IMR-90 (cell line): ENCODE measurements around the gene AKIRIN1. TPM values are rescaled to one million over a fixed set of nuclear protein-coding genes. Genes with fewer than 3 reads are reported as not detected.

Experiments
- ATAC-seq: fragments of 200-7000 bp; cut with Tn5 transposase; 2 replicates; pipeline ENCODE4 v1.9.1; 2020; ENCODE audit warnings: low read depth, mild to moderate bottlenecking, moderate library complexity
- BruUV-seq: library from RNA; stranded (reverse); fragments of 400-500 nt; replicated peaks from 2 replicates; lab custom pipeline; 2021; lab: Mats Ljungman, UMichigan
- CTCF ChIA-PET: fragments of 300-600 bp; formaldehyde crosslinking; extraction: SDS; loops from one replicate; lab custom pipeline; 2021; ENCODE audit warnings: antibody characterized with exemption; lab: Yijun Ruan, JAX
- POLR2A ChIA-PET: fragments of 300-600 bp; sonication (Branson Sonifier 250); formaldehyde crosslinking; loops from one replicate; lab custom pipeline; 2022; ENCODE audit warnings: antibody characterized with exemption; ENCODE audit not compliant: unreplicated experiment; lab: Charles Lee
- DNase-seq: peaks from one replicate; pipeline ENCODE4 v3.0.0; 2013
- H2AFZ ChIP-seq: replicated peaks from 2 replicates; pipeline ENCODE3; 2013; ENCODE audit warnings: low read length, mild to moderate bottlenecking; ENCODE audit not compliant: poor library complexity
- H2AK5ac ChIP-seq: 2 replicates; pipeline ENCODE4 v1.6.1; 2013; ENCODE audit warnings: low read depth, low read length, inconsistent platforms
- H2AK9ac ChIP-seq: replicated peaks from 2 replicates; pipeline ENCODE3; 2013; ENCODE audit warnings: mild to moderate bottlenecking, low read depth, low read length, moderate library complexity; ENCODE audit not compliant: poor library complexity
- H2BK120ac ChIP-seq: 2 replicates; pipeline ENCODE4 v1.6.1; 2013; ENCODE audit warnings: low read depth, low read length, inconsistent platforms
- H2BK15ac ChIP-seq: 3 replicates; pipeline ENCODE4 v1.6.1; 2013; ENCODE audit warnings: low read depth, low read length, inconsistent platforms
- H2BK20ac ChIP-seq: 2 replicates; pipeline ENCODE4 v1.6.1; 2013; ENCODE audit warnings: low read depth, mild to moderate bottlenecking, inconsistent platforms, low read length, moderate library complexity
- H2BK5ac ChIP-seq: 2 replicates; pipeline ENCODE4 v1.6.1; 2013; ENCODE audit warnings: mild to moderate bottlenecking, low read depth, low read length, inconsistent platforms; ENCODE audit not compliant: poor library complexity, severe bottlenecking
- H3K14ac ChIP-seq: replicated peaks from 2 replicates; pipeline ENCODE4 v1.6.1; 2013; ENCODE audit warnings: low read depth, low read length, inconsistent platforms
- H3K18ac ChIP-seq: 2 replicates; pipeline ENCODE4 v1.6.1; 2013; ENCODE audit warnings: low read depth, low read length, control low read depth
- H3K23ac ChIP-seq: 2 replicates; pipeline ENCODE4 v1.6.1; 2013; ENCODE audit warnings: low read depth, low read length, inconsistent platforms
- H3K27ac ChIP-seq: 2 replicates; pipeline ENCODE4 v1.5.1; 2013; ENCODE audit warnings: mild to moderate bottlenecking, control low read depth, low read length; ENCODE audit not compliant: insufficient read depth
- H3K27me3 ChIP-seq: 2 replicates; pipeline ENCODE4 v1.6.1; 2013; ENCODE audit warnings: low read length; ENCODE audit not compliant: control insufficient read depth, insufficient read depth
- H3K36me3 ChIP-seq: 2 replicates; pipeline ENCODE4 v1.6.1; 2013; ENCODE audit warnings: low read length, mixed read lengths; ENCODE audit not compliant: control insufficient read depth, insufficient read depth
- H3K4ac ChIP-seq: 2 replicates; pipeline ENCODE4 v1.6.1; 2013; ENCODE audit warnings: low read depth, low read length, inconsistent platforms
- H3K4me1 ChIP-seq: 2 replicates; pipeline ENCODE4 v1.6.1; 2013; ENCODE audit warnings: low read length, mixed read lengths; ENCODE audit not compliant: control insufficient read depth, insufficient read depth
- H3K4me2 ChIP-seq: 2 replicates; pipeline ENCODE4 v1.6.1; 2013; ENCODE audit warnings: low read depth, mild to moderate bottlenecking, control low read depth, low read length, moderate library complexity
- H3K4me3 ChIP-seq: 2 replicates; pipeline ENCODE4 v1.5.1; 2013; ENCODE audit warnings: low read depth, mild to moderate bottlenecking, control low read depth, low read length, moderate library complexity; ENCODE audit not compliant: insufficient read depth
- H3K56ac ChIP-seq: 2 replicates; pipeline ENCODE4 v1.6.1; 2013; ENCODE audit warnings: low read length, inconsistent platforms; ENCODE audit not compliant: insufficient read depth; ENCODE audit errors: extremely low read depth
- H3K79me1 ChIP-seq, 2 experiments: 2 replicates each; pipeline ENCODE4 v1.6.1; 2013; ENCODE audit warnings: low read length in 2 of 2, inconsistent platforms in 1 of 2, low read depth in 1 of 2
- H3K9ac ChIP-seq: 2 replicates; pipeline ENCODE4 v1.6.1; 2013; ENCODE audit warnings: low read depth, low read length, control low read depth
- H3K9me1 ChIP-seq: 2 replicates; pipeline ENCODE4 v1.6.1; 2013; ENCODE audit warnings: low read length, inconsistent platforms; ENCODE audit not compliant: insufficient read depth
- H3K9me3 ChIP-seq: 2 replicates; pipeline ENCODE4 v1.6.1; 2013; ENCODE audit warnings: low read length; ENCODE audit not compliant: control insufficient read depth, insufficient read depth
- H4K20me1 ChIP-seq: 2 replicates; pipeline ENCODE4 v1.6.1; 2013; ENCODE audit warnings: low read length, inconsistent platforms; ENCODE audit not compliant: insufficient read depth
- H4K5ac ChIP-seq: 2 replicates; pipeline ENCODE4 v1.6.1; 2013; ENCODE audit warnings: mild to moderate bottlenecking, low read depth, low read length, control low read depth
- H4K8ac ChIP-seq, 2 experiments: 2 replicates each; pipeline ENCODE4 v1.6.1; 2013; ENCODE audit warnings: low read depth in 2 of 2, low read length in 2 of 2, control low read depth in 1 of 2, inconsistent platforms in 1 of 2
- H4K91ac ChIP-seq: 2 replicates; pipeline ENCODE4 v1.6.1; 2013; ENCODE audit warnings: low read depth, low read length, inconsistent platforms; ENCODE audit not compliant: insufficient read depth
- RAD21 ChIP-seq: IDR thresholded peaks from 2 replicates; pipeline ENCODE4 v1.6.1; 2012; ENCODE audit warnings: low read length, improper control_type of control experiment
- WGBS, 2 experiments: methylation state at CpG; one replicate each; pipeline versions ENCODE4 v1.1.5 to v1.1.7; 2013; ENCODE audit warnings: missing lambda C conversion rate in 2 of 2; ENCODE audit not compliant: insufficient read length in 1 of 2; ENCODE audit errors: extremely low coverage in 2 of 2; 5-methylcytosine and 5-hydroxymethylcytosine counted together
- dilution Hi-C: fragments of 300-500 bp; cut with HindIII; formaldehyde crosslinking; loops from one replicate; pipeline ENCODE4 v1.14.3; 2018; ENCODE audit warnings: low sequenced_read_pairs; ENCODE audit not compliant: unreplicated experiment
- in situ Hi-C: fragments of 300-500 bp; cut with MboI; formaldehyde crosslinking; loops from 3 replicates; pipeline ENCODE4 v1.14.3; 2019; ENCODE audit warnings: low sequenced_read_pairs, inconsistent platforms, mixed read lengths
- intact Hi-C: fragments of 100-400 bp; cut with micrococcal nuclease; formaldehyde crosslinking; loops from 2 replicates; pipeline ENCODE4 v1.10.0; 2022
- polyA plus RNA-seq, 3 experiments: library from polyadenylated mRNA; depleted of rRNA; stranded (reverse); fragments of >200 nt; gene quantifications; 2 replicates each; pipeline ENCODE4 v1.2.3, GENCODE V29; 2012; ENCODE audit warnings: low replicate concordance in 1 of 3
- total RNA-seq: library from RNA; depleted of rRNA; stranded (reverse); fragments of >200 nt; gene quantifications from 2 replicates; pipeline ENCODE4 v1.2.3, GENCODE V29; 2012
- TF ChIP-seq, protein P1 (sequence below): fragments of 150-350 bp; IDR thresholded peaks from 2 replicates; pipeline ENCODE4 v1.6.1; 2017; ENCODE audit warnings: mild to moderate bottlenecking, antibody characterized with exemption, low read length, low read depth

Gene AKIRIN1
- total and polyA plus RNA-seq, 2 of the 4 experiments (the other 2 are of a cell fraction) = 42.5 to 44.2 TPM

DNA sequence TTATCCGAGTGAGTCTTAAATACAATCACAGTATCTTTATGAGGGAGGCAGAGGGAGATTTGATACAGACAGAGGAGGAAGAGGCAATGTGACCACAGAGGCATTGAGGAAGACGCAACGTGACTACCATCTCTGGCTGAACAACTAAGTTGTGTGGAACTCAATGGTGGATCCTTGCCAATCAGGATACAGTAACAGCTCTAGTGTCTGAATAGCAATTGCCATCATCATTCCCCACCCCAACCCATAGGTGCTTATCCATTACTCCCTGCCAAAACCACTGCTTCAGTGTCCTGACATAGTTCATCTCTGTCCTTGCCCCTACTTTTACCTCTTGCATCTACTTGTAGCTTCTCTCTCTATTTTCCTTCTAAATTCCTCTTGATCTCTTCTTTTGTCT is 29.0 kb upstream of the AKIRIN1 start:
- H3K18ac ChIP-seq = no peak overlapping the region; the same call in 1 of the 2 replicates
- no peak overlapping the region for H3K56ac ChIP-seq
- TF ChIP-seq RAD21 = no peak
- TF ChIP-seq, protein P1, sequence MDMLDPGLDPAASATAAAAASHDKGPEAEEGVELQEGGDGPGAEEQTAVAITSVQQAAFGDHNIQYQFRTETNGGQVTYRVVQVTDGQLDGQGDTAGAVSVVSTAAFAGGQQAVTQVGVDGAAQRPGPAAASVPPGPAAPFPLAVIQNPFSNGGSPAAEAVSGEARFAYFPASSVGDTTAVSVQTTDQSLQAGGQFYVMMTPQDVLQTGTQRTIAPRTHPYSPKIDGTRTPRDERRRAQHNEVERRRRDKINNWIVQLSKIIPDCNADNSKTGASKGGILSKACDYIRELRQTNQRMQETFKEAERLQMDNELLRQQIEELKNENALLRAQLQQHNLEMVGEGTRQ = peak; percentile 30; the same call in 1 of the 2 replicates
- peaks cover 5% of the 10 kb centered on the region for H3K4me1 ChIP-seq
- no peaks in the 10 kb centered on the region for H3K27me3 ChIP-seq
- POLR2A ChIA-PET = no interaction called here
- no peaks in the 10 kb centered on the region for H3K79me1 ChIP-seq
- no TSS peak for BruUV-seq
- H2BK120ac ChIP-seq = peak overlapping the region; percentile 37; the same call in 1 of the 2 replicates
- H2BK20ac ChIP-seq = peak overlapping the region; percentile 21; the same call in 1 of the 2 replicates
- no peak overlapping the region for H3K9ac ChIP-seq
- H3K14ac ChIP-seq = peak overlapping the region; percentile 52; the same call in 1 of the 2 replicates
- 0 out of 2 replicates have a peak overlapping the region, but pooled peaks have one; percentile 15 for H4K91ac ChIP-seq
- H4K5ac ChIP-seq = no peak overlapping the region
- no peak overlapping the region for H2BK15ac ChIP-seq
- intact Hi-C loops = no loop called here
- DNase-seq = peak; percentile 76
- CTCF ChIA-PET = no interaction called here
- peak overlapping the region; percentile 69 for H2BK5ac ChIP-seq
- no peak overlapping the region for H4K8ac ChIP-seq
- dilution Hi-C loops = no loop called here
- no CpG with 5 or more reads among the region's 3 CpGs for WGBS, 2 experiments
- in situ Hi-C loops = no loop called here
- H2AK5ac ChIP-seq = peak overlapping the region; percentile 23; the same call in 1 of the 2 replicates
- no peak overlapping the region for H2AK9ac ChIP-seq
- H3K9me3 ChIP-seq = no peaks in the 10 kb centered on the region
- H3K4me3 ChIP-seq = no peak overlapping the region
- peak; percentile 40 for ATAC-seq
- 0 out of 2 replicates have a peak overlapping the region, but pooled peaks have one; percentile 36 for H3K4ac ChIP-seq
- no peaks in the 10 kb centered on the region for H4K20me1 ChIP-seq
- peak overlapping the region; percentile 56; the same call in 1 of the 2 replicates for H3K23ac ChIP-seq
- 0 out of 2 replicates have a peak, but pooled peaks cover 3% of the 10 kb centered on the region for H3K9me1 ChIP-seq
- no peak overlapping the region for H3K27ac ChIP-seq
- peak overlapping the region; percentile 52 for H2AFZ ChIP-seq
- no peaks in the 10 kb centered on the region for H3K36me3 ChIP-seq
- peak overlapping the region; percentile 12; the same call in 1 of the 2 replicates for H3K4me2 ChIP-seq
